22Rv1 (cell line): Measurements from ENCODE around the gene CAPN15.

Experiments
- ZFX ChIP-seq: fragments of 450-650 bp; IDR thresholded peaks from 2 replicates; pipeline ENCODE4 v1.6.1; 2017; ENCODE audit warnings: antibody characterized with exemption, borderline replicate concordance
- TF ChIP-seq, protein P1 (sequence below): fragments of 450-650 bp; IDR thresholded peaks from 2 replicates; pipeline ENCODE4 v1.5.1; 2017; ENCODE audit warnings: mild to moderate bottlenecking

DNA sequence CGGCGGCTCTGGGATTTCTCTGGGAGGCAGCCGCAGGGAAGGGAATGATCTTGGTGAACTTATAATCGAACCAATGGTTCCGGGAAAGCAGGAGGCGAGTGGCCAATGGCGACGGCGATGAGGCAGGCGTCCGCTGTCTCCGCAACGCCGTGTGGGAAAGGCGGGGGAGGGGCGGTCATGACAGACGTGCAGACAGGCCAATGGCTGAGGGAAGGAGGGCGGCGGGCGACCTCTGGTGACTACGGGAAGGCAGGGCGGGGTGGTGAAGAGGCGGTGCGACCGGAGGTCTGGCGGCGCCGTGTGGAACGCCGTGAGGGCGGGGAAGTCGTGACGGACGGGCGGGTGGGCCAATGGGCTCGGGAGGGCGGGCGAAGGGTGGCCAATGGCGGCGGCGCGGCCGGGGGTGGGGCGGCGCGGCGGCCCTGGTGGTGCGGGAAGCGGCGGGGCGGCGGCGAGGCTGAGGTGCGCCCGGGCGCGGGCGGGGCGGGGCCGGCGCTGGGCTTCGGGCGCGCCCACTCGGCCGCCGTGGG, 62.2 kb downstream of the CAPN15 start, which contains the start of gene RAB40C:
- TF ChIP-seq, protein P1, sequence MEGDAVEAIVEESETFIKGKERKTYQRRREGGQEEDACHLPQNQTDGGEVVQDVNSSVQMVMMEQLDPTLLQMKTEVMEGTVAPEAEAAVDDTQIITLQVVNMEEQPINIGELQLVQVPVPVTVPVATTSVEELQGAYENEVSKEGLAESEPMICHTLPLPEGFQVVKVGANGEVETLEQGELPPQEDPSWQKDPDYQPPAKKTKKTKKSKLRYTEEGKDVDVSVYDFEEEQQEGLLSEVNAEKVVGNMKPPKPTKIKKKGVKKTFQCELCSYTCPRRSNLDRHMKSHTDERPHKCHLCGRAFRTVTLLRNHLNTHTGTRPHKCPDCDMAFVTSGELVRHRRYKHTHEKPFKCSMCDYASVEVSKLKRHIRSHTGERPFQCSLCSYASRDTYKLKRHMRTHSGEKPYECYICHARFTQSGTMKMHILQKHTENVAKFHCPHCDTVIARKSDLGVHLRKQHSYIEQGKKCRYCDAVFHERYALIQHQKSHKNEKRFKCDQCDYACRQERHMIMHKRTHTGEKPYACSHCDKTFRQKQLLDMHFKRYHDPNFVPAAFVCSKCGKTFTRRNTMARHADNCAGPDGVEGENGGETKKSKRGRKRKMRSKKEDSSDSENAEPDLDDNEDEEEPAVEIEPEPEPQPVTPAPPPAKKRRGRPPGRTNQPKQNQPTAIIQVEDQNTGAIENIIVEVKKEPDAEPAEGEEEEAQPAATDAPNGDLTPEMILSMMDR: no peak
- no peak for TF ChIP-seq ZFX
